RCC 7860 (cell line): ENCODE results near the gene RORC.
A peak's percentile ranks its signal among the peaks of the same experiment; 100 is the strongest.

Source experiments
- DNase-seq: peaks from one replicate; pipeline ENCODE4 v3.0.0-alpha.2; 2015; ENCODE audit warnings: low spot score
- FAIRE-seq: peaks from 2 replicates; lab custom pipeline; 2012; peaks lifted over from hg19 to GRCh38; lab: Jason Lieb, UNC

The RORC gene

DNA sequence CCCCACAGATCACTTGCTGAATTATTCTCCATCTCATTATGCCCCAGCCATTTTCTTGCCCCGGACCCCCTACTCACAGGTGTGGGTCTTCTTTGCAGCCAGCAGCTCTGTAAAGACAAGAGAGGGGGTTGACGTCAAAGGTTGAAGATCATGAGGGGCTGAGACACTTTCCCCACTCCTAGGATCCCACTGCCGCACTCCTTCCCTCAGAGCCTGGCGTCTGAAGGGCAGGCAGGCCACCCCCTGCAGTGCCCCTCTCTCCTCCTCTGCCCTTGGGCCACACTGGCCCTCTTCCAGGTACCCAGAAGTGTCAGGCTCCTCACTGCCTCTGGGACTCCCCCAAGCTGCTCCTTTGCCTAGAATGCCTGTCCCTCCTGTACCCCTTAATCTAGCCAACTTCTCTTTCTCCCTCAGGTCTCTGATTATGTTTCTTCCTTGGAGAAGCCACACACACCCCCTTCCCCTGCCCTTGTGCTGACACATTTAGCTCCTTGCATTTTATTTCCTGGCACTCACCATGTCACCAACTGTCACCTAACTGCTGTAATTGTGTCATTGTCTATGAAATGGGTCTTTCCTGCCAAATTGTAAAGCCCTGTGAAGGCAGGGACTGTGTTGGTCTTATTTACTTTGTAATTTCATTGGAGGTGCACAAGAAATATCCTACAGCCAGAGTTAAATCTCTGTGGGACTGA is 2.1 kb downstream of the RORC start:
- FAIRE-seq: no peak
- DNase-seq: no peak

DNA sequence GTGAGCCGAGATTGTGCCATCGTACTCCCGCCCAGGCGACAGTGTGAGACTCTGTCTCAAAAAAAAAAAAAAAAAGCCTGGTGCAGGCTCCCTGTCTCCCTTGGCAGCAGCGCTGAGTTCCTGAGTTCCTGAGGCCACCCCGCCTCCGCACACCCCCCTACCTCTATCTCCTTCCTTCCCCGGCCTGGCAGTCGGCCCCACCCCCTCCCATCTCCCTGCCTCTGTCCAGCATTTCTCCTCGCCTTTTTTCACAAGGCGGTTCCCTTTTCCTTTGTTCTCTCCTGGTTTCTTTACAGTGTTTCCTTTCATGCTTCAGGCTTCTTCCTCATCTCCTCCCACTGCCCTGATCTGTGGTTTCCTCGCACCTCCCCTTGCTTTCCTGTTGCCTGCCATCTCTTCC is 2.7 kb downstream of the RORC start:
- no peak for FAIRE-seq

DNA sequence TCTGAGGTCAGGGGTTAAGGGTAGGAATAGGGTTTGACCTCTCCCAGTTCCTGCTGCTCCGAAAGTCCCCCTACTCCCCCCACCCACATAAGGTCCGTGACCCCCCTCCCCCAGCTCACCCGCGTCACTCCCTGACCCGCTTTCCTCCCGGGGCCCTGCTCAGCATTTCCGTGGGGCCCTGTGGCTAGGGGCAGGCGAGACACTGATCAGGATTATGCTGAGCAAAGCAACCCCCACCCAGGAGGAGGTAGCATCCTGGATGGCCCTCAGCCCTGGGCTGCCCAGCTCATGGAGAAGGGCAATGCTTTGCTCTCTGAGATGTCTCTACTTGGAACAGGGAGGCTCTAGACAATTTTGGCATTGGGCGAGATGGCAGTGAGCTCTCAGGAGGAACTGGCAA is 3.7 kb downstream of the RORC start:
- FAIRE-seq (no peak), DNase-seq (no peak)

More for the DNA sequence above, 2.7 kb downstream of the RORC start:
- peak; percentile 7 for DNase-seq

DNA sequence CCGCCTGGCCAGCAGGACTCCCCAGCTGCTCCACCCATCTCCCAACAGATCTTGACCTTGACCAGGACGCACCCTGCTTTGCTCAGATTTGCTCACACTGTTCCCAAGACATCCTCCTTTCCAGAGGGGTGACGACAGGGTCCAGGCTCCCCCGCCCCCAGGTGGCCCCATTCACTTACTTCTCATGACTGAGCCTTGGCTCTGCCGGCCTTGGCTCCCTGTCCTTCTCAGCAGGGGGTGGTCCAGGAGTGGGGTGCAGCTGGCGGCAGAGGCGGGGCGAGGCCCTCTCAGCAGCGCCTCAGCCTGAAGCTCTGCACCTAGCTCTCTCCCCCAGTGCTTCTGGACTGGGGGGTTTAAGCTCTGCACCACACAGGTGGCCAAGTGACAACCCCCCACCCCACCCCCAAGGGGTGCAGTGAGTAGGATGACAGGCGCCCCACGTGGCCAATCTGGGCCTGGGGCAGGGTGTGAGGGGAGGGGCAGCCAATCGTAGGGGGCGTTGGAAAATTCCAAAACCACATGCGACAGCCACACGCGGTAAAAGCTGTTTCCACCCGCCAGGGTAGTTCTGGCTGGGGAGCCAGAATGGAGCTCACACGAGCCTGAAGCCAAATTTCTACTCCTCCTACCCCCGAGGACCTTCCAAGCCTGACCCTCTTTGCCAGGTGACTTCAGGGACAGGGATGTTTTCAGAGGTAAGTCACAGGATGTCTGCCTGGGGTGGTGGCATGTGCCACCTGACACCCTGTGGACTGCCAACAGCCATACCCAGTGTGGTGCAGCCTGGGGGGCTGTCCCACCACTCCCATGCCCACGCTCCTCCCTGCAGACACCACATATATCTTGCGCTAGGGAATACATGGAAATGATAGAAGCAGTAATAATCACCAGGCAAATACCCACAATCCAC is 5.6 kb downstream of the RORC start:
- no peak for DNase-seq
- FAIRE-seq: no peak

DNA sequence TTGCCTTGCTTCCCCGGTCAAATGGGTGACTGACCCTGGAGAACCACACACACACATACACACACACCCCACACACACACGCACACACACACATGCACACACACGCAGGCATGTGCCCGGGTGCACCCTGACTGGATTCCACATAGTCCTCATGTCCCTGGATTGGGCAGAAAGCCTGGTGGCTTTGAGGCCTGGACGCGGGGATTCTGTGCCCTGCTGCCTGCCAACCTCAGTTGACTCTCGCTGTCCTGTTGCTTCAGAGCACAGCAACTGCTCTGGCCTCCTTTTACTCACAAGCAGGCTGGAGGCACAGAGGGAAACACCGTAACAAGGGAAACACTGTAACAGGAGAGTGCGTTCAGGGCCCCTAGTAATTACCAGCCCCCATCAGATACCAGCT is 6.4 kb downstream of the RORC start:
- FAIRE-seq: no peak
- no peak for DNase-seq

DNA sequence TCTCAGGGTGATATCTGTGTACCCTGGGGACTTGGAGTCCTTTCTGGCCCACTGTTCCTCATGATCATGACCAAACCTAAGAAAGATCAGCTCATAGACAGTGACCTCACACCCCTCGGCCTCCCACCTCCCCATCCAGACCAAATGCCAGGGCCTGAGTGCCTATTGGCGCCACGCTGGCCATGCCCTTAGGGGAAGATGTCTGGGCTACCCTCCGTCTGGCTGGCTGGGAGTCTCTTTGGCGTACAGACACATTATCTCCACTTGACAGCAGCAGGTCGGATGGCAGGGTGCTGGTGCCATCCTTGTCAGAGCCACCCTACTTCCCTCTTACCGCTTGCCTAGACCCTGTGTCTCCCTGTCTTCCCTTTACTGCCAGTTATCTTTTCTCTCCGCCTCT is 8.4 kb downstream of the RORC start:
- no peak for DNase-seq
- FAIRE-seq: no peak

DNA sequence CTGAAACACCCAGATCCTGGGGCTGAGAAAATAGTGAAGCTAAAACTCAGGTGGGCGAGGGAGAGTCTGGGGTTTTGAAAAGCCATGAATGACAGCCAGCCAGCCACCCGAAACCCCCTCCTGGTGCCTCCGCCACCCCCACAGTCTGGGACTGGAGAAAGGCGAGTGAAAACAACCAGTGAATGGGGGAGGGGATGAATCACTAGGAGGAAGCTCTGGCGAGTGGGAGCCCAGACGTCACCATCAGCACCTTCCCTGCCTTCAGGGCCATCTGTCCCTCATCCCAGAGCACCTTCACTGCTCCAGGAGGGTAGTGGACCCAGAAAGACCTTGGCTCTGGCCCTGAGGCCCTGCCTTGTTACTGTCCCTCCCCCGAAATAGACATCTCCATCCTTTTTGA is 9.2 kb downstream of the RORC start:
- DNase-seq (no peak), FAIRE-seq (no peak)

DNA sequence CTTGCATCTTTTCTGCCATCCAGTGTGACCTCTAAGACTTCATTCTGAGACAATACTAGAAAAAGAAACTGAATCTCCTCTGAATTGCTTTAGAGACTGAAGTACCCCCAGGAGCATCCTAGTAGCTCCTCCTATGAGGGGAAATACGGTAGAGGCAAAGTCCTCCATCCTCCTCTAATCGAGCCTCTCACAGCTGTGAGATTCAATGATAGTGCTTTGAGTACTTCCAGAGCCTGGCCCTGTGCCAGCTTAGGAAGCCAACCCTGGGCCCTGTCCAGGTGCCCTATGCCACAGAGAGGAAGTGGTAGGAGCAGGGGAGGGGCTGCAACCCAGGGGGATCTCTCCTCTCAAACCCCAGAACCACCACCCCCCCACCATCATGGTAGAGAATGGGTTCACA is 10.7 kb downstream of the RORC start:
- FAIRE-seq: no peak
- DNase-seq: no peak

DNA sequence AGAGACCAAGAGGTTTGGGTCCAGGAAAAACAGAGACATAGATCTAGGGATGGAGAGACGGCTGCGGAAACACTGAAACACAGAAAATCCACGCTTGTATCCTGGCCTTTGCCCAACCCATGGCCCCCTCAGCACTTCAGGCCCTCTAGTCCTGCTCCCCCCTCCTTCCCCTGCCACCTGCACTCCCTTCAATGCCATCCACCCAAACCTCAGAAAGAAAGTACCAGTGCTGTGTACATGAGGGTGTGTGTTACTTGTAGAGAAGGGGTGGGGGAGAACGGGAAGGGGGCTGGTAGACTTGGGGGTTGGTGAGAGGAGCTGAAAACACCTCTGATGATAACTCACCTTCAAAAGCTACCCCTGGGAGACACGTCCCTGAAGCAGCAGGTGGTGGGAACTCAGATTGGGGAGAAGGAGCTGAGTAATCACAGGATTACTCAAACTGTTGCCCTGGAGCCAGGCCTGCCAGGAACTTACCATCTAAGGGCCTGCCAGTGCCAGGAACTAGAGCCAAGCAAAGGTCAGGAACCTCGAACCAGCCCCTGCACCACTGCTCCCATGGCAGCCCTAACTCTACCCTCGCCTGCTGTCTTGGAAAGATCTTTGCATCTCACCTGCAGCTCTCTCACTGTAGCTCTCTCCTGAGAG is 11.5 kb downstream of the RORC start:
- FAIRE-seq: no peak

DNA sequence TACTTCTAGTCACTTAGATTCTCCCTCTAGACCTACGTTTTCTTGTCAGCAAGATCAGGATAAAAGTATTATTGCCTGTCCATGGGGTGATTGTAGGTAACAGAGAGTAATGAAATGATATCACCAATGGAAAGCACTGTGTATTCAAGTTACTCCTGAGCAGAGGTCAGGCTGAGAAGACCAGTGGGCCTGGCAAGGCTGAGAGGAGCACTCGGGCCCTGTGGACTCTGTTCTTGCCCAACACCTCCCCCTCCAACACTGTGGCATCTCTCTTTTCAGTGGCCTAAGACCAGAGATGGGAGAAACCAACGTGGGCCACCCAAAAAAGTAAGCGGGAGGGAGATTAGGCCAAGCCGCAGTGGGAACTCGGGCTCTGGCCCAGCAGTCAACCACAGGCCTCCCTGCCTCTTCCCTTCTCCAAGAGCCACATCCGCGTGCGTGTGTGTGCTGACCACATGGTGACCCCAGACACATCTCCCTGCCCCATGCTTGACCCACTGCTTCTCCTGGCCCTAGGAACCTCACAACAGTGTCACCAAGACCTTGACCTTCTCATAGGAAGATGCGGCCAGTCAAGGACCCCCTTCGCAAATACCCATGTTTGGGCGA is 12.3 kb downstream of the RORC start:
- no peak for FAIRE-seq
- no peak for DNase-seq

More for the DNA sequence above, 11.5 kb downstream of the RORC start:
- DNase-seq: no peak

DNA sequence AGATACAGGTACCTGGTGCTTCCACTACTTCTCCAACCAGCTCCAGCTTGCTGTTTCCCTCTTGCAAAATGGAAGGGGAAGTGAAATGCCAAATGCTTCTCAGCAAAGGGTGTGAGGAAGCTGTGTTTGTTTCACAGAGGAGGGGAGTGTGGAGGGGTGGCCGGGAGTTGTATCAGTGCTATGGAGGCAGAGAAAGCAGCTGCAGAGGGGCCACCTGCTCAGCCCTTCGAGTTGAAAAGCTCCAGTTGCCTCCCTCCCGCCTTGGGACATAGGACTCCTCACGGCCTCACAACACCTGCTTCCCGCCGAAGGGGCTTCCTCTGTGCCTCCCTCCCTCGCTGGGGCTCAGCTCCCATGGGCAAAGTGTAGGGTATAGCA is 14.3 kb downstream of the RORC start:
- DNase-seq (no peak), FAIRE-seq (no peak)

DNA sequence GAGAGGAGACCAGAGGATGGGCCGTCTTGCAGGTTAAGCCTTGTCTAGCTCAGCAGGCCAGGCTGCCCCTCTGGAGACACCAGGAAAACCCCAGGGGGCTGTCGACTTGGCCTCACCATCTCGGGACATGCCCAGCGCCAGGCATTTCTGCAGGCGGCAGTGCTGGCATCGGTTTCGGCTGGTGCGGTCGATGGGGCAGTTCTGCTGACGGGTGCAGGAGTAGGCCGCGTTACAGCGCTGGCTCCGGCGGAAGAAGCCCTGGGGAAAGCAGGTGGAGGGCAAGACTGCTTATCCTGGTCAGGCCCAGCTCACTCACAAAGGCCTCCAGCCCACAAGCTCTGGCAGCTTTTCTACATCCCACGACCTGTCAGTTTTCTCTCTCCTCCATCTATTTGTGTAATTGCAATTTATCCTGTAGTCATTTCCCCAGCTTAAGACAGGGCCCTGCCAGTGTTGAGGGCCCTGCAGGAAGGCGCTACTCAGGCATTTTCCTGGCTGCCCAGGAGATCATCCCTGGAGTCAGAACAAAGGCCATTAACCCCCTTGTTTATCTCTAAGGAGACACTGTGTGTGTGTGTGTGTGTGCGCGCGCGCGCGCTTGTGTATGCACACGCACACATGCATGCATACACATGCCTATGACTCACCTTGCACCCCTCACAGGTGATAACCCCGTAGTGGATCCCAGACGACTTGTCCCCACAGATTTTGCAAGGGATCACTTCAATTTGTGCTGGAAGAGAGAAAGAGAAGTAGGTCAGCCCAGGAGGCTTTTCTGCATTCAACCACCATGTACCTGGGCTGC is 14.9 kb downstream of the RORC start:
- DNase-seq: no peak
- FAIRE-seq: no peak

DNA sequence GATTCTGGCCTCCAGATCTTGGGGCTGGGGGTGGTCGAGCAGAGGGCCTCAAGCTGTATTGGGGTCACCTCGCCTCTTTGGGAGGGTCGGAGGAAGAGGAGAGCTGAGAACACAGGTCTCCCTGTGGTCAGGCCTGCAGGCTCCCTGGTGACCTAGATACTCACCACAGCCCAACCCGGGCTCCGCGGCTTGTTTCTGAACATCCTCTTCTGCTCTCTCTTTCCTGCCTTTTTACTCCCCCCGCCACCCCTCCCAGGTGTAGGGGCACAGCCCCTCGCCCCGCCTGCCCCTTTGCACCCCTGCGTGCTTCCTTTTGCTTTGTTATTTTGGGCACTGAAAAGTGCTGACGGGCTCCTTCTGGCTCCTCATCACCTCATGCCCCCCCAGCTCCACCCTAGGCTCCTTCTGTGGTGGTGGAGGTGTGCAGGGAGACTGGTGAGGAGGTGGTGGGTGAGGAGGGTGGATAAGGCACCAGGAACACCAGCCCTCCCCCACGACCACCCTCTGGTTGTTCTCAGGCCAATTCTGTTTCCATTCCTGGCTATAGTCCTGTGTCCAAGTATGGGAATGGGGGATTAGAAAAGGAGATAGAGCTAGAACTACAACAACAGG is 15.8 kb downstream of the RORC start:
- FAIRE-seq (no peak), DNase-seq (no peak)

DNA sequence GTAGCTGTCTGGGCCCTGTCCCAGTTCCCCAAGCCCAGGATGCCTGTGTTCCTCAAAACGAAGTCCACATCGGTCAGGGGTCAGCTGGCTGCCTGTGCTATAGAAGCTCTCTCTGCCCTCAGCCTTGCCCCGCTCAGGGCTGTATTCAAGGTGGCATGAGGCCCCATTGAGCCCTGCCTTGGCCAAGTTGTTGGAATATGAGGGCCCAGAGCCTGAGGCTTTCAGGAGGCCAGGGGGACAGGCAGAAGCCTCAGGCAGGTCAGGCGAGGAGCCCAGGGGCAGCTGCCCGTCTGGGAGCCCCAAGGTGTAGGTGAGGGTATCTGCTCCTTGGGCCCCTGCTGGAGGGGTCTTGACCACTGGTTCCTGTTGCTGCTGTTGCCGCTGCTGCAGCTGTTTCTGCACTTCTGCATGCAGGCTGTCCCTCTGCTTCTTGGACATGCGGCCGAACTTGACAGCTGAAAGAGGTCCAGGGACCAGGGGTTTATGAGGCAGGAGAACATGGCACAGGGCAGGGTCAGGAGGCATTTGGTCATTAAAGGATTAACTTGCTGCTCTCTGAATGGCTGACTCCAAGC is 16.5 kb downstream of the RORC start:
- no peak for FAIRE-seq
- DNase-seq: no peak

DNA sequence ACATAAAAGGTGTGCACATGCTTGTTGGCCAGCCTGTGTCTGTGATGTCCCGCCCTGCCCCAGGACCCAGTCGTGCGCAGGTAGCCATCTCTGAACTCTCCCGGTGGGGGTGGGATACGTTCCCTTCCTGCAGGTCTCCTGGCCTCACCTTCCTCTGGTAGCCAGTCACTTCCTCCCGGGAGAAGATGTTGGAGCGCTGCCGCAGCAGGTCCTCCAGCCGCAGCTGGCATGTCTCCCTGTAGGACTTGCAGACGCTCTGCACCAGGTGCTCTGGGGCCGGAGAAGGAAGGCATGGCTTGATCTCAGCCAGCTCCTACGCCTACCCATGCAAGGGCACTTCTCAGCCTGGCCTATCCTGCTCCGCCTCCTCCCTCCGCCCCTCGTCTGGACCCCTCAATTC is 17.2 kb downstream of the RORC start:
- DNase-seq (no peak), FAIRE-seq (no peak)

DNA sequence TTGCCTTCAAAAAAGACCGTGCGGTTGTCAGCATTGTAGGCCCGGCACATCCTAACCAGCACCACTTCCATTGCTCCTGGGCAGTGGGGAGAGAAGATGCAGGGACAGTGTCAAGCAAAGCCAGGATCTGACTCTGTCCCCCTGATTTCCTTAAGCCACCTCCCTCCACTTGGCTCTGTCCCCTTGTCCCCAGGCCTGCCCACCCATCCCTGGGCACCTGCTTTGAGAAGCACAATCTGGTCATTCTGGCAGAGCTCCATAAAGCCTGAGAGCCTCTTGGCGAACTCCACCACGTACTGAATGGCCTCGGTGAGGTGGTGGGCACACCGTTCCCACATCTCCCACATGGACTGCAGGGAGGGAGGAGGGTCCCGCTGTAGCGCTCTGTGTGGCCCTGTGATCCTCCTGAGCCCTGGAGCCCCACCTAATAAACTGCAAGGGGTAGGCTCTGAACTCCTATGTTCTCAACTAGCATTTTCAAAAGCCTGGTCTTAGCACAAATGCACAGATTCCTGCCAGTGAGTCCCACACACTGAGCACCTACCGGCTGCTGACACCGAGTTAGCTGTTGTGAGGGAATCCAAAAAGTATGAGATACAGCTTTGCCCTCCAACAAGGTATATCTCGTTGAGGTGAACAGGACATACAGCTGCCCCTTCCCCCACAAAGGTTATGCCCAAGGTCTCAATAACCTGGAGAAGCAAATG is 18.2 kb downstream of the RORC start:
- DNase-seq (no peak), FAIRE-seq (no peak)

DNA sequence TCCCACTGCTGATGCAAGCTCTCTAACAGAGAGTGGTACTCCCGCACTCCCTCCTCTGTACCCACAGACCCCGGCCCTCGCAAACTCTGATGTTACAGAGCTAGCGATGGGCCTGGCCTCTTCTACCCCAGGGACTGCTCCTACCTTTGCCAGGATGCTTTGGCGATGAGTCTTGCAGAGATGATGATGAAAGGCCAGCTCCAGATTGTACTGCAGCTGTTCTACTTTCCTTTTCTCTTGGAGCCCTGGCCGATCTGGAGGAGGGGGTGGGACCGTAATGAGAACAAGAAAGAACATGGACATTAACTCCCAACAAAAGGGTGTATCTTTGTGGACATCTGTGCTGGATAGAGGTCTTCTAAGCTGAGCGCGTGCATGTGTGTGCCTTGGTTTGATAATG is 20.4 kb downstream of the RORC start:
- no peak for DNase-seq
- FAIRE-seq: no peak

DNA sequence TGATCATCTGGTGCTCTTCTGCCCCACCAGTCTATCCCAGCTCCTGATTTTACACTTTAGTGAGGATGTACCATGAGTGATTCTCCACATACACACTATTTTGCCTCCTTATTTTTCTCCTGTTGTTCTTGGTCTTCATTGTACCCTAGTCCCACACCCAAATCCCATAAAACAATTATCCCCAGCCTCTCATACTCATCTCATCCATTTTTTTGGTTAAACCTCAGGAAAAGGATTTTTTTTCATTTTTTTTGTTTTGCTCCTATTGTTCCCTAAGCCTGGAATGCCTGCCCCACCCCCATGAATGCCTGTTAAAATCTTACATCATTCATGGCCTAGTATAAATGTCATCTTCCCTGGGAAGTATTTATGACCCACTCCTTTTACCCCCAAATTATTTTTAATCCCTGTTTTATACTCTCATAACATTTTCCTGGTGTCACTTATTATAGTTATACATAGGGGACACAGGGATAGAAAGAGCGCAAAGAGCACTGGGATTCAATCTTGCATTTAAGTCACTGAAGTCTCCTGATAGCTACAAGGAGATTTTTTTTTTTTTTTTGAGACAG is 21.5 kb downstream of the RORC start:
- no peak for FAIRE-seq
- DNase-seq: no peak
